HL-60 (cell line): Measurements from ENCODE around the gene NCBP3.

Source experiments
- CTCF ChIP-seq: IDR thresholded peaks from one replicate; pipeline ENCODE4 v1.5.1; 2011; ENCODE audit warnings: low read length, control low read depth, inconsistent platforms; ENCODE audit not compliant: insufficient read depth
- GABPA ChIP-seq: IDR thresholded peaks from 2 replicates; pipeline ENCODE4 v1.6.1; 2012; ENCODE audit warnings: low read depth
- POLR2AphosphoS5 ChIP-seq: IDR thresholded peaks from 2 replicates; pipeline ENCODE4 v1.6.1; 2012; ENCODE audit warnings: low read depth
- REST ChIP-seq: IDR thresholded peaks from 2 replicates; pipeline ENCODE4 v1.6.1; 2012; ENCODE audit warnings: low read depth; ENCODE audit not compliant: insufficient replicate concordance

GRCh38 chr17:3810019-3810418 is 36.0 kb downstream of the NCBP3 start:
- TF ChIP-seq CTCF (no peak), REST (no peak), POLR2AphosphoS5 (no peak), GABPA (no peak)
